NB4 (cell line): ENCODE measurements around the gene CABP1.

Experiments
- DNase-seq: peaks from one replicate; pipeline ENCODE4 v3.0.0; 2010; ENCODE audit warnings: low read depth
- H3K4me3 ChIP-seq: one replicate; pipeline ENCODE4 v1.5.1; 2011; ENCODE audit warnings: mild to moderate bottlenecking, low read depth, low read length, moderate library complexity
- MYC ChIP-seq: IDR thresholded peaks from 2 replicates; pipeline ENCODE4 v1.6.1; 2011; ENCODE audit warnings: low read depth, low read length
- POLR2A ChIP-seq: IDR thresholded peaks from 2 replicates; pipeline ENCODE4 v1.6.1; 2011; ENCODE audit warnings: mild to moderate bottlenecking; ENCODE audit not compliant: insufficient read length; ENCODE audit errors: extremely low read depth
- TF ChIP-seq, protein P1 (sequence below): IDR thresholded peaks from one replicate; pipeline ENCODE4 v1.5.1; 2012; ENCODE audit warnings: low read depth, low read length
- TF ChIP-seq, protein P2 (sequence below): IDR thresholded peaks from 2 replicates; pipeline ENCODE4 v1.6.1; 2011; ENCODE audit warnings: low read depth, low read length

Gene CABP1

DNA sequence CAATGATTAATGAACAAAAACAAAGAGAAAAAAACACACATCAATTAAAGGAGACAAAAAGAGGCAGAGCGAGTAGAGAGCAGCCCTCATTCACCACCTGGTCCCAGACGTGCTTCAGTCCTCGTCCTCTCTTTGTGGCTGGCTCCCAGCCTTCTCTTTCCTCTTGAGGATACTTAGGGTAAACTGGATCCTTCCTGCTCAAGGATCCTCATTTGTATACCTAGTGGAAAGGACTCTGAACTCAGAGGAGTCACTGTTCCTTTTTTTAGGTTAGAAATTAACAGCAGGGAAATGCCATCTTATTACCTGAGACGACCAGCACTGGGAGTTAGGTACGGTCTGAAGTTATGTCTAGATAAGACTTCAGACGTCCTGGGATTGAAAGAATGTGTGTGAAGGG lies 56.2 kb downstream of the CABP1 start:
- TF ChIP-seq, protein P1, sequence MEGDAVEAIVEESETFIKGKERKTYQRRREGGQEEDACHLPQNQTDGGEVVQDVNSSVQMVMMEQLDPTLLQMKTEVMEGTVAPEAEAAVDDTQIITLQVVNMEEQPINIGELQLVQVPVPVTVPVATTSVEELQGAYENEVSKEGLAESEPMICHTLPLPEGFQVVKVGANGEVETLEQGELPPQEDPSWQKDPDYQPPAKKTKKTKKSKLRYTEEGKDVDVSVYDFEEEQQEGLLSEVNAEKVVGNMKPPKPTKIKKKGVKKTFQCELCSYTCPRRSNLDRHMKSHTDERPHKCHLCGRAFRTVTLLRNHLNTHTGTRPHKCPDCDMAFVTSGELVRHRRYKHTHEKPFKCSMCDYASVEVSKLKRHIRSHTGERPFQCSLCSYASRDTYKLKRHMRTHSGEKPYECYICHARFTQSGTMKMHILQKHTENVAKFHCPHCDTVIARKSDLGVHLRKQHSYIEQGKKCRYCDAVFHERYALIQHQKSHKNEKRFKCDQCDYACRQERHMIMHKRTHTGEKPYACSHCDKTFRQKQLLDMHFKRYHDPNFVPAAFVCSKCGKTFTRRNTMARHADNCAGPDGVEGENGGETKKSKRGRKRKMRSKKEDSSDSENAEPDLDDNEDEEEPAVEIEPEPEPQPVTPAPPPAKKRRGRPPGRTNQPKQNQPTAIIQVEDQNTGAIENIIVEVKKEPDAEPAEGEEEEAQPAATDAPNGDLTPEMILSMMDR: no peak
- no peak for TF ChIP-seq MYC
- no peak for TF ChIP-seq POLR2A
- TF ChIP-seq, protein P2, sequence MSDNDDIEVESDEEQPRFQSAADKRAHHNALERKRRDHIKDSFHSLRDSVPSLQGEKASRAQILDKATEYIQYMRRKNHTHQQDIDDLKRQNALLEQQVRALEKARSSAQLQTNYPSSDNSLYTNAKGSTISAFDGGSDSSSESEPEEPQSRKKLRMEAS: no peak
- no peak for DNase-seq
- no peak overlapping the region for H3K4me3 ChIP-seq

DNA sequence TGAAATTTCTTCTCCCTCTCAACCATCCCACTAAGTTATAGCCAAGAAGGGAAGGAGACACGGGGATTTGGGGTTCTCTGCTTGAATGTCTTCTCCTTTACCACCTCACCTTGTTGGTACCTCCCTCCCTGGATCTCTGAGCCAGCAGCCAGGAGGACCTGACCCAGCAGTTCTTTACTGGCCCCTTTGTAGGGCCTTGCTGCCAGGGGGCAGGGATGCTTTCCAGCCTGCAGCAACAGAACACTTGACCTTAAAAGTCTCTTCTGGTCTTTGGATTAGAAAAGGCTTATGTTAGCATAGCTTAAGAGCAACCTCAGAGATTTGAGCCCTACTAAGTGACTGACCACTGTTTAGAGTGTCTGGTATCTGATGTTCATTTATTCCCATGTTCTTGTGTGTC lies 56.9 kb downstream of the CABP1 start:
- DNase-seq: no peak
- no peak for TF ChIP-seq POLR2A
- TF ChIP-seq, protein P2: no peak
- TF ChIP-seq, protein P1: no peak
- no peak for TF ChIP-seq MYC
- no peak overlapping the region for H3K4me3 ChIP-seq

DNA sequence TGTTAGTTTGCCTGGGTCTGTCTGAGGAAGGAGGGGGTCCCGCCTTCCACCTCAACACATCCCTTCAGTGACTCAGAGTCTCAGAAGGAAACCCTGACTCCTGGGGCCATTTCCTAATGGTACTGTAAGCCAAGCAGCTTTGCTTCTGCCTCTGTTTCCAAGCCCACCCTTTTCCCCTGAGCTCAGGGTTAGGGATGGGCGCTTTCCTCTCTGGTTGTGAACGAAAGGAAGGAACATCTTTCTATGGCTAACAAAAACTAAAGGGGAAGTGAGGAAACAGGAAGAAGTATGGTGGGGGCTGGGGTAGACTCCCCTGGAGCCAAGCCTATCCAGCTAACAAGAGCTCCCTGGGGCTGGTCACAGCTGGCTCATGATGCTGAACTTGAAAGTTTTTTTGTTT lies 58.2 kb downstream of the CABP1 start:
- no peak overlapping the region for H3K4me3 ChIP-seq
- TF ChIP-seq, protein P2: no peak
- TF ChIP-seq, protein P1: no peak
- TF ChIP-seq POLR2A: no peak
- no peak for TF ChIP-seq MYC
- peak; percentile 71 for DNase-seq

DNA sequence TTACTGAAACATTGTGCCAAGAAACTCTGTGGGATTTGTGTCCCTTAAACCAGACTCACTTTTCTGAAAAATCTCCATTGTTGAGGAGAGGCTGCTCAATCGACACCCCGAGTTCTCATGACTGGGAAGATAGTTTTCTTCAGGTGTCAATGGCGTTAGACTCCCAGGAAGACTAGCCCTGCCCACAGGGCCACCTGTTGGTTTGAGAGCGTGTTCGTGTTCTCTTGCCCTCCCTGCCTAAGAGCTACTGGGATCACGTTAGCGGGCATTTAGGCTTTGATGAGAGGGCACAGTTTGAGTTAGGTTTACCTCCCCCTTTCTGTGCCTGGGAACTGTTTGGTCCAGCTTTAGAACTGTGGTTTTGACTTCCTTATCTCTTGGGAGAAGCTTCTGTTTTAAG lies 59.1 kb downstream of the CABP1 start:
- H3K4me3 ChIP-seq: no peak overlapping the region
- DNase-seq: no peak
- TF ChIP-seq POLR2A (no peak), MYC (no peak)
- TF ChIP-seq, protein P1: no peak
- TF ChIP-seq, protein P2: no peak

DNA sequence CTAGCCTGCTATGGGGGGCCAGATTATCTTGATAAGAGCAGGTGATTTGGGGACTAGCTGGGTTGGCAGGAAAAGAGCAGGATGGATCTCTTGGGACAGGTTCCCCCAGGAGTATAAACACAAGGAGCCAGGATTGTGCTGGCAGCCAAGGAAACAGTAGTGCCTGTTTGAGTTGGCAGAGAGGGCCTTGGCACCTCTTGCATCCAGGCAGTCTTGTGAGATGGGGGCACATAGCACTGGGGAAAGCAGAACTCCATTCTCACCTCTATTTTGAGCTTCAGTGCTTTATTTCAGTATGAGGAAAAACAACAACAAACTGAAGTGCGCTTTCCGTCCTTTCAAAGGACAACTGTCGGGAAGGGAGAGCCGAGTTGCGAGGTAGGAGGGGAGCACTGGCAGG lies 60.5 kb downstream of the CABP1 start:
- no peak overlapping the region for H3K4me3 ChIP-seq
- TF ChIP-seq, protein P1: no peak
- TF ChIP-seq MYC (no peak), POLR2A (no peak)
- TF ChIP-seq, protein P2: no peak
- DNase-seq: no peak

DNA sequence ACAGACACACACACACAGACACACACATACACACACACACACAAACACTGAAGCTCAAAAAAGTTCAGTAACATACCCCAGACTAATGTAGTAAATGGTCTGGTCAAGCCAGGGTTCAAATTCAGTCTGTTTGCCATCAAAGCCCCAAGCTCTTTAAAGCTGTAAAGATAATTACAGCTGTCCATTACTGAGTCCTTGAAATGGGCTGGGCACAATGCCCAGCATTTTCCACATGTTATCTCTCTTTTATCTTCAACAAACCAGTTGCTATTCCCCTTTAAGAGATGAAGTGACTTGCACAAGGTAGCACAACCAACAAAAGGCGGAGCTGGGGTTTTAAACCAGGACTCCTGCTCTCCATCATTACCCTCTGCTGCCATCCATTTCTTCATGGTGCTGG lies 62.2 kb downstream of the CABP1 start:
- TF ChIP-seq, protein P2: no peak
- no peak for TF ChIP-seq POLR2A
- no peak overlapping the region for H3K4me3 ChIP-seq
- no peak for DNase-seq
